Stimulated activated CD4-positive, alpha-beta T cell treated with anti-CD3 and anti-CD28 coated beads, TNF-alpha, amount 100 ng/mL, for 48 hours (primary cell): Measurements from ENCODE around the gene CYTH1.
A peak's percentile ranks its signal among the peaks of the same experiment; 100 is the strongest.
"Not testable (repeated sequence)": the region's sequence is repeated elsewhere in the genome, so short reads cannot be mapped to it uniquely, and the experiment has no call there.

ENCODE experiments used
- DNase-seq, 3 donors: peaks; one replicate each; pipeline ENCODE4 v3.0.0-alpha.2; 2020; ENCODE audit warnings: low read depth in 3 of 3

The CYTH1 gene

GRCh38 chr17:78759969-78760352 is 22.1 kb downstream of the CYTH1 start:
- no peak for DNase-seq

- no peak for DNase-seq
Observed at GRCh38 chr17:78759203-78759968, 22.7 kb downstream of the CYTH1 start.

GRCh38 chr17:78753316-78754250 is 28.5 kb downstream of the CYTH1 start:
- no peak for DNase-seq

DNA sequence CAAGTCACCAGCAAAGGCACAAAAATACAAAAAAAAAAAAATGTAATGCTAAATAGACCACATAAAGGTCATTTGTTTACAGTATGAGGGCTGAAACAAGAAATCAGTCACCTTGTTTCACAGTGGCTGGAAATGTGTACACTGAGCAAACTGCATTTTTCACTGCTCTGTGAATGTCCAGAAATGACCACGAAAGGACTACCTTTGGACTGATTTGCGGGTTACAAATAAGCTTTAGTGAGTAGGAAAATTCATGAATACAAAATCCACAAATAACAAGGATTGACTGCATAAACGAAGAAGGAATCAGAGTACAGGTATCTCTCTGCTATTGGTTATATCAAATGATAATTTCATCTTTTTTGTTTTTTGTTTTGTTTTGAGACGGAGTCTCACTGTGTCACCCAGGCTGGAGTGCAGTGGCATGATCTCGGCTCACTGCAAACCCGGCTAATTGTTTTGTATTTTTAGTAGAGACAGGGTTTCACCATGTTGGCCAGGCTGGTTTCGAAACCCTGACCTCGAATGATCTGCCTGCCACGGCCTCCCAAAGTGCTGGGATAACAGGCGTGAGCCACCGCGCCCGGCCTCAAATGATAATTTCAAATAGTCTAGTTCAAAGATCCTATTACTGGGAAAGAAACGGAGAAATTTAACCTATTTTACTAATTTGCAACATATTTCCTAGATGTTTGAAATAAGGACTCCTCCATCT is 30.5 kb downstream of the CYTH1 start:
- no peak for DNase-seq

GRCh38 chr17:78751000-78751399 is 31.1 kb downstream of the CYTH1 start:
- DNase-seq = not testable (repeated sequence)

GRCh38 chr17:78748730-78749317 is 33.2 kb downstream of the CYTH1 start:
- peak; percentile 46 to 74 (median 56) for DNase-seq

DNA sequence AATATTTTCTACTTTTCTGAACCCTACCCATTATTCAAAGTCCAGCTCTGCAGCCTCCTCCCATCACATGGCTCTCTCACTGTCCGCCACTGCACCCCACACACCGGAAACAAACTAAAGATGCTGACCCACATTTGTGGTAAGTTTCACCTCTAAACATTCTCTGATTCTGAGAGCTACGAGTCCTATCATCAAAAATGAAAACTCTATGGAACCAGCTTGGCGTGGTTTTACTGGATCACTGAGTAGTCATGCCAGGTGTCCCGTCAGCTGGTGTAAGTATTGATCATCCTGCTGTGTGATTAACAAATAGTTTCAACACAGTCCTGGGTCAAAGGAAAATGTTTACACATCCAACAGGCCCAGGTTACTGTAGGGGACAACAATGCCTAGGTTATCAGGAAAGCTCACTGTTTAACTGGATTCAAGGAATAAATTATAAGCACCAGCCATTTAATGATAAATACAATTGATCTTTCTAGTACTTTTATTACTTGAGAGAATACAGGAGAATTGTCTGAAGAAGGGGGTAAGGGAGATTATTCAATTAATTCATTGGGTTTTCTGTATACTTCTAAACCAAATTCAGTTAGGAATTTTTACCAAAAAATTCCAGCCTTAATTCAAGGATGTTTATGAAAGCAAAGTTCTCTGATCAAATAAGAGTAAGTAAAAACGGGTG is 33.9 kb downstream of the CYTH1 start:
- peak in 2 of 3 donors; percentile 46 to 58 for DNase-seq

DNA sequence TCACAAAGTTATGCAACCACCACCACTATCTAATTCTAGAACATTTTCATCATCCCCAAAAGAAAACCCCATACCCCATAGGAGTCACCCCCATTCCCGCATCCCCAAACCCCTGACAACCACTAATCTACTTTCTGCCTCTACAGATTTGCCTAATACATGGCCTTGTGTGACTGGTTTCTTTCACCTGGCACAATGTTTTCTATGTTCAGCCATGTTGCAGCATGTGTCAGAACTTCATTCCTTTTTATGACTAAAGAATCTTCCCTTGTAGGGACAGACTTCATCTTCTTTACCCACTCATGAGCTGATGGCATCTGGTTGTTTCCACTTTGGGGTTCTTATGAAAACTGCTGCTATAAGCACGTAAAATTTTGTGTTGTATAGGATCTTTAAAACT is 34.6 kb downstream of the CYTH1 start:
- DNase-seq = no peak

DNA sequence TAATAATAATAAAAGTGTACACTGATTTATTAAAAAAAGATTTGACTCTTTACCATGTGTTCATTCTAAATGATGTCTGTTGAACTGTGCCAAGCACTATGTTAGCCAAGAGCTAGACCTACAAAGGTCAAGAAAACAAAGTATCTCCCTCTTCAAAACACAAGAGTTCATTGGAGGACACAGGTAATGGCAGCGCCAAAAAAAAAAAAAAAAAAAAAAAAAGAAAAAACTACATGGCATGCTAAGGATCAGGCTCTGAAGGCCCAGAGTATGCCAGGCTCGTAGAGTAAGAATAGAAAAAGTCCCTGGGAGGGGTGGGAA is 35.2 kb downstream of the CYTH1 start:
- no peak for DNase-seq

GRCh38 chr17:78746263-78746948 is 35.7 kb downstream of the CYTH1 start:
- DNase-seq = no peak

- peak in 1 of 3 donors; percentile 56 for DNase-seq
Observed at GRCh38 chr17:78745407-78746088, 36.5 kb downstream of the CYTH1 start.

- DNase-seq = no peak
Observed at GRCh38 chr17:78742901-78743300, 39.2 kb downstream of the CYTH1 start.

GRCh38 chr17:78741644-78742284 is 40.3 kb downstream of the CYTH1 start:
- no peak for DNase-seq

DNA sequence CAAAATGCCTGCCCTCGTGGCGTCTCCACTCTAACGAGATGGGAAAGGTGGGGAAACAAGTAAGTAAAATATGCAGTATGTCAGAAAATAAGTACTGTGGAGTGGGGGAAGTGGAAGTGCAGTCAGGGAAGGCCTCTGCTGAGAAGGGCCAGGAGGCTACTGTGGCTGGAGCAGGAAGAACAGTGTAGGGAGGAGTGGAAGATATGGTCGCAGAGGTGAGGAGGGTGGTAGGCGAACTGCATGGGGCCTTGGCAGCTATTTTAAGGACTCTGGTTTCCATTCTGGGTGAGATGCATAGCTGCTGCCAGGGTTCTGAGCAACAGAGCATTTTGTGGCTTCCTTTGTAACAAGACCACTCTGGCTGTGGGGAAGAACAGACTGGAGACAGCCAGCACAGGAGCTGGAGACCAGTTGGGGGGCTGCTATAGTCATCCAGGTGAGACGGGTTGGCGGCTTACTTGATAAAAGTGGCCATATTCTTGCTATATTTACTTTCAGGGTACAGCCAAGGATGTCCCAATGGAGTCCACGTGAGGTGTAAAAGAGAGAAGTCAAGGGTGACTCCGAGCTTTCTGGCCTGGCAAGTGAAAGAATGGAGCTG is 42.6 kb downstream of the CYTH1 start:
- no peak for DNase-seq

GRCh38 chr17:78738698-78739097 is 43.4 kb downstream of the CYTH1 start:
- no peak for DNase-seq

GRCh38 chr17:78738278-78738677 is 43.8 kb downstream of the CYTH1 start:
- DNase-seq = no peak

DNA sequence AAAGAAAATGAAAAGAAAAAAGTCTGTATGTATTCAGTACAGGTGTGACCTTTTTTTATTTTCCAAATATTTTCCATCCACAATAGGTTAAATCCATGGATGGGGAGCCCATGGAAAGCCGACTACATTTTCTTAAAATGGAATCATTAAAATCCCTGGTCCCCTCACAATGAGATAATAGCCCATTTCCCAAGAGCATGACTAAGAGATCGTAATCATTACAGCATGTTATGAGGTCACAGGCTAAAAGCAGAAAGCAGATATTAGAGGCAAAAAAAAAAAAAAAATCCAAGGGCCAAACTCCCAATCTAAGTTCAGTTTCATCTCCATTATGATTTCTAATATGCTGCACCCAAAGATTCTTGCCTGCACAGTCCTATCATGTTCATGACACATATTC is 44.7 kb downstream of the CYTH1 start:
- no peak for DNase-seq

- peak in 1 of 3 donors; percentile 44 for DNase-seq
Observed at GRCh38 chr17:78736526-78737079, 45.5 kb downstream of the CYTH1 start.
